ENCODE data around the gene IKBKE.
"Not testable (repeated sequence)": the region's sequence is repeated elsewhere in the genome, so short reads cannot be mapped to it uniquely, and the experiment has no call there.

DNA sequence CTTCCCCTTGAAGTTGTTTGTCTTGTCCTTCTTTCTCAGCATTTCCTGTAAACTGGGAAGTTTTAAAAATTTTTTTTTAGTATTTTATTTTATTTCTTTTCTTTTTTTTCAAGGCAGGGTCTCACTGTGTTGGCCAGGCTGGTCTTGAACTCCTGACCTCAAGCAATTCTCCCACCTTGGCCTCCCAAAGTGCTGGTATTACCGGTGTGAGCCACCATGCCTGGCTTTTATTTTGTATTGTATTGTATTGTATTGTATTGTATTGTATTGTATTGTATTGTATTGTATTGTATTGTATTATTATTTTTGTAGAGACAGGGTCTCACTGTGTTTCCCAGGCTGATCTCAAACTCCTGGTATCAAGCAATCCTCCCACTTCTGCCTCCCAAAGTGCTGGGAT, 13.6 kb downstream of the IKBKE start:
- not testable (repeated sequence) for TF ChIP-seq ZNF76 (tag by site-specific recombination; IDR thresholded peaks at IDR 0.05; ENCODE audit: borderline replicate concordance, low read depth); ATF2 (tag by site-specific recombination; IDR thresholded peaks at IDR 0.05; ENCODE audit: low read depth); ZNF639 (tag by site-specific recombination; IDR thresholded peaks at IDR 0.05); ZBTB1 (tag by site-specific recombination; IDR thresholded peaks at IDR 0.05); ZNF184 (tag by site-specific recombination; IDR thresholded peaks at IDR 0.05); ZNF513 (tag by site-specific recombination; IDR thresholded peaks at IDR 0.05)
- peak; percentile 76 for TF ChIP-seq ZNF121 (tag by site-specific recombination; IDR thresholded peaks at IDR 0.05)
- TF ChIP-seq, protein P1, sequence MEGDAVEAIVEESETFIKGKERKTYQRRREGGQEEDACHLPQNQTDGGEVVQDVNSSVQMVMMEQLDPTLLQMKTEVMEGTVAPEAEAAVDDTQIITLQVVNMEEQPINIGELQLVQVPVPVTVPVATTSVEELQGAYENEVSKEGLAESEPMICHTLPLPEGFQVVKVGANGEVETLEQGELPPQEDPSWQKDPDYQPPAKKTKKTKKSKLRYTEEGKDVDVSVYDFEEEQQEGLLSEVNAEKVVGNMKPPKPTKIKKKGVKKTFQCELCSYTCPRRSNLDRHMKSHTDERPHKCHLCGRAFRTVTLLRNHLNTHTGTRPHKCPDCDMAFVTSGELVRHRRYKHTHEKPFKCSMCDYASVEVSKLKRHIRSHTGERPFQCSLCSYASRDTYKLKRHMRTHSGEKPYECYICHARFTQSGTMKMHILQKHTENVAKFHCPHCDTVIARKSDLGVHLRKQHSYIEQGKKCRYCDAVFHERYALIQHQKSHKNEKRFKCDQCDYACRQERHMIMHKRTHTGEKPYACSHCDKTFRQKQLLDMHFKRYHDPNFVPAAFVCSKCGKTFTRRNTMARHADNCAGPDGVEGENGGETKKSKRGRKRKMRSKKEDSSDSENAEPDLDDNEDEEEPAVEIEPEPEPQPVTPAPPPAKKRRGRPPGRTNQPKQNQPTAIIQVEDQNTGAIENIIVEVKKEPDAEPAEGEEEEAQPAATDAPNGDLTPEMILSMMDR (tag by site-specific recombination; IDR thresholded peaks at IDR 0.05): not testable (repeated sequence)
- TF ChIP-seq, protein P2, sequence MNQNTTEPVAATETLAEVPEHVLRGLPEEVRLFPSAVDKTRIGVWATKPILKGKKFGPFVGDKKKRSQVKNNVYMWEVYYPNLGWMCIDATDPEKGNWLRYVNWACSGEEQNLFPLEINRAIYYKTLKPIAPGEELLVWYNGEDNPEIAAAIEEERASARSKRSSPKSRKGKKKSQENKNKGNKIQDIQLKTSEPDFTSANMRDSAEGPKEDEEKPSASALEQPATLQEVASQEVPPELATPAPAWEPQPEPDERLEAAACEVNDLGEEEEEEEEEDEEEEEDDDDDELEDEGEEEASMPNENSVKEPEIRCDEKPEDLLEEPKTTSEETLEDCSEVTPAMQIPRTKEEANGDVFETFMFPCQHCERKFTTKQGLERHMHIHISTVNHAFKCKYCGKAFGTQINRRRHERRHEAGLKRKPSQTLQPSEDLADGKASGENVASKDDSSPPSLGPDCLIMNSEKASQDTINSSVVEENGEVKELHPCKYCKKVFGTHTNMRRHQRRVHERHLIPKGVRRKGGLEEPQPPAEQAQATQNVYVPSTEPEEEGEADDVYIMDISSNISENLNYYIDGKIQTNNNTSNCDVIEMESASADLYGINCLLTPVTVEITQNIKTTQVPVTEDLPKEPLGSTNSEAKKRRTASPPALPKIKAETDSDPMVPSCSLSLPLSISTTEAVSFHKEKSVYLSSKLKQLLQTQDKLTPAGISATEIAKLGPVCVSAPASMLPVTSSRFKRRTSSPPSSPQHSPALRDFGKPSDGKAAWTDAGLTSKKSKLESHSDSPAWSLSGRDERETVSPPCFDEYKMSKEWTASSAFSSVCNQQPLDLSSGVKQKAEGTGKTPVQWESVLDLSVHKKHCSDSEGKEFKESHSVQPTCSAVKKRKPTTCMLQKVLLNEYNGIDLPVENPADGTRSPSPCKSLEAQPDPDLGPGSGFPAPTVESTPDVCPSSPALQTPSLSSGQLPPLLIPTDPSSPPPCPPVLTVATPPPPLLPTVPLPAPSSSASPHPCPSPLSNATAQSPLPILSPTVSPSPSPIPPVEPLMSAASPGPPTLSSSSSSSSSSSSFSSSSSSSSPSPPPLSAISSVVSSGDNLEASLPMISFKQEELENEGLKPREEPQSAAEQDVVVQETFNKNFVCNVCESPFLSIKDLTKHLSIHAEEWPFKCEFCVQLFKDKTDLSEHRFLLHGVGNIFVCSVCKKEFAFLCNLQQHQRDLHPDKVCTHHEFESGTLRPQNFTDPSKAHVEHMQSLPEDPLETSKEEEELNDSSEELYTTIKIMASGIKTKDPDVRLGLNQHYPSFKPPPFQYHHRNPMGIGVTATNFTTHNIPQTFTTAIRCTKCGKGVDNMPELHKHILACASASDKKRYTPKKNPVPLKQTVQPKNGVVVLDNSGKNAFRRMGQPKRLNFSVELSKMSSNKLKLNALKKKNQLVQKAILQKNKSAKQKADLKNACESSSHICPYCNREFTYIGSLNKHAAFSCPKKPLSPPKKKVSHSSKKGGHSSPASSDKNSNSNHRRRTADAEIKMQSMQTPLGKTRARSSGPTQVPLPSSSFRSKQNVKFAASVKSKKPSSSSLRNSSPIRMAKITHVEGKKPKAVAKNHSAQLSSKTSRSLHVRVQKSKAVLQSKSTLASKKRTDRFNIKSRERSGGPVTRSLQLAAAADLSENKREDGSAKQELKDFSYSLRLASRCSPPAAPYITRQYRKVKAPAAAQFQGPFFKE (tag by site-specific recombination; IDR thresholded peaks at IDR 0.05; ENCODE audit: borderline replicate concordance): not testable (repeated sequence)
